Measurements from ENCODE around the gene CDH4. TPM values are rescaled to one million over a fixed set of nuclear protein-coding genes. Genes with fewer than 3 reads are reported as not detected.

Gene CDH4
- total and polyA plus RNA-seq, 4 donors: 0.06 to 0.10 TPM; not detected in 2

- Histone ChIP-seq H3K27me3 (ENCODE audit: control insufficient read depth in 1 of 2, insufficient read depth in 2 of 2, low read length in 1 of 2) (no peaks in the 10 kb centered on the region), H3K36me3 (ENCODE audit: control insufficient read depth in 1 of 2, insufficient read depth in 2 of 2, low read length in 1 of 2) (no peaks in the 10 kb centered on the region), H3K4me3 (ENCODE audit: low read length in 2 of 2) (no peak overlapping the region), H3K27ac (ENCODE audit: low read depth in 1 of 2, low read length in 2 of 2) (no peak overlapping the region), H3K9me3 (ENCODE audit: control insufficient read depth, low read length) (peaks cover 1% of the 10 kb centered on the region), H3K4me1 (ENCODE audit: control insufficient read depth in 1 of 2, insufficient read depth in 2 of 2, low read length in 2 of 2) (no peaks in the 10 kb centered on the region)
- 60 to 67% methylated on average over 15 of the region's 15 CpGs for WGBS, 2 donors
- DNase-seq: peak in 1 of 2 donors; percentile 44
- intact Hi-C loops (cut with DNase I): no loop called here
- ATAC-seq (ENCODE audit: low FRiP score): no peak
These were observed 384.6 kb downstream of the CDH4 start for GRCh38 chr20:61636531-61637116.

- no peak for DNase-seq
- no peak overlapping the region for H3K4me3 ChIP-seq (ENCODE audit: low read length in 2 of 2)
- no peaks in the 10 kb centered on the region for H3K4me1 ChIP-seq (ENCODE audit: control insufficient read depth in 1 of 2, insufficient read depth in 2 of 2, low read length in 2 of 2)
- H3K36me3 ChIP-seq (ENCODE audit: control insufficient read depth in 1 of 2, insufficient read depth in 2 of 2, low read length in 1 of 2): no peaks in the 10 kb centered on the region
- no peak for ATAC-seq (ENCODE audit: low FRiP score)
- peaks cover 1% of the 10 kb centered on the region for H3K9me3 ChIP-seq (ENCODE audit: control insufficient read depth, low read length)
- no peaks in the 10 kb centered on the region for H3K27me3 ChIP-seq (ENCODE audit: control insufficient read depth in 1 of 2, insufficient read depth in 2 of 2, low read length in 1 of 2)
- no peak overlapping the region for H3K27ac ChIP-seq (ENCODE audit: low read depth in 1 of 2, low read length in 2 of 2)
- 68 to 70% methylated on average over 17 of the region's 17 CpGs for WGBS, 2 donors
- intact Hi-C loops (cut with DNase I): no loop called here
These were observed 386.9 kb downstream of the CDH4 start for GRCh38 chr20:61638802-61639585.

GRCh38 chr20:61640131-61640870, 388.2 kb downstream of the CDH4 start:
- Histone ChIP-seq H3K9me3 (ENCODE audit: control insufficient read depth, low read length) (peaks cover 1% of the 10 kb centered on the region), H3K27me3 (ENCODE audit: control insufficient read depth in 1 of 2, insufficient read depth in 2 of 2, low read length in 1 of 2) (no peaks in the 10 kb centered on the region), H3K4me1 (ENCODE audit: control insufficient read depth in 1 of 2, insufficient read depth in 2 of 2, low read length in 2 of 2) (no peaks in the 10 kb centered on the region), H3K4me3 (ENCODE audit: low read length in 2 of 2) (no peak overlapping the region), H3K27ac (ENCODE audit: low read depth in 1 of 2, low read length in 2 of 2) (no peak overlapping the region), H3K36me3 (ENCODE audit: control insufficient read depth in 1 of 2, insufficient read depth in 2 of 2, low read length in 1 of 2) (no peaks in the 10 kb centered on the region)
- WGBS, 2 donors: 63 to 66% methylated on average over 23 of the region's 23 CpGs
- DNase-seq (no peak), ATAC-seq (ENCODE audit: low FRiP score) (no peak)
- intact Hi-C loops (cut with DNase I): no loop called here

- no peak for ATAC-seq (ENCODE audit: low FRiP score)
- no peaks in the 10 kb centered on the region for H3K36me3 ChIP-seq (ENCODE audit: control insufficient read depth in 1 of 2, insufficient read depth in 2 of 2, low read length in 1 of 2)
- WGBS, 2 donors: 62 to 74% methylated on average over 11 of the region's 11 CpGs
- peaks cover 1% of the 10 kb centered on the region for H3K9me3 ChIP-seq (ENCODE audit: control insufficient read depth, low read length)
- no peak overlapping the region for H3K27ac ChIP-seq (ENCODE audit: low read depth in 1 of 2, low read length in 2 of 2)
- intact Hi-C loops (cut with DNase I): no loop called here
- H3K4me3 ChIP-seq (ENCODE audit: low read length in 2 of 2): no peak overlapping the region
- H3K4me1 ChIP-seq (ENCODE audit: control insufficient read depth in 1 of 2, insufficient read depth in 2 of 2, low read length in 2 of 2): no peaks in the 10 kb centered on the region
- no peaks in the 10 kb centered on the region for H3K27me3 ChIP-seq (ENCODE audit: control insufficient read depth in 1 of 2, insufficient read depth in 2 of 2, low read length in 1 of 2)
- DNase-seq: no peak
These were observed 388.8 kb downstream of the CDH4 start for GRCh38 chr20:61640871-61641245.

GRCh38 chr20:61643656-61644377, 391.8 kb downstream of the CDH4 start:
- no peak for ATAC-seq (ENCODE audit: low FRiP score)
- 74 to 82% methylated on average over 12 of the region's 12 CpGs for WGBS, 2 donors
- no peak overlapping the region for H3K4me3 ChIP-seq (ENCODE audit: low read length in 2 of 2)
- no peak for DNase-seq
- H3K36me3 ChIP-seq (ENCODE audit: control insufficient read depth in 1 of 2, insufficient read depth in 2 of 2, low read length in 1 of 2): no peaks in the 10 kb centered on the region
- H3K27ac ChIP-seq (ENCODE audit: low read depth in 1 of 2, low read length in 2 of 2): no peak overlapping the region
- intact Hi-C loops (cut with DNase I): no loop called here
- H3K4me1 ChIP-seq (ENCODE audit: control insufficient read depth in 1 of 2, insufficient read depth in 2 of 2, low read length in 2 of 2): no peaks in the 10 kb centered on the region
- peaks cover 1% of the 10 kb centered on the region for H3K9me3 ChIP-seq (ENCODE audit: control insufficient read depth, low read length)
- no peaks in the 10 kb centered on the region for H3K27me3 ChIP-seq (ENCODE audit: control insufficient read depth in 1 of 2, insufficient read depth in 2 of 2, low read length in 1 of 2)

- H3K4me1 ChIP-seq (ENCODE audit: control insufficient read depth in 1 of 2, insufficient read depth in 2 of 2, low read length in 2 of 2): no peaks in the 10 kb centered on the region
- H3K27ac ChIP-seq (ENCODE audit: low read depth in 1 of 2, low read length in 2 of 2): no peak overlapping the region
- WGBS, 2 donors: 52 to 60% methylated on average over 25 of the region's 25 CpGs
- intact Hi-C loops (cut with DNase I): no loop called here
- ATAC-seq (ENCODE audit: low FRiP score): no peak
- H3K27me3 ChIP-seq (ENCODE audit: control insufficient read depth in 1 of 2, insufficient read depth in 2 of 2, low read length in 1 of 2): no peaks in the 10 kb centered on the region
- H3K36me3 ChIP-seq (ENCODE audit: control insufficient read depth in 1 of 2, insufficient read depth in 2 of 2, low read length in 1 of 2): no peaks in the 10 kb centered on the region
- H3K9me3 ChIP-seq (ENCODE audit: control insufficient read depth, low read length): peaks cover 1% of the 10 kb centered on the region
- H3K4me3 ChIP-seq (ENCODE audit: low read length in 2 of 2): no peak overlapping the region
- no peak for DNase-seq
These were observed 392.5 kb downstream of the CDH4 start for GRCh38 chr20:61644378-61645076.

GRCh38 chr20:61645732-61646131, 393.7 kb downstream of the CDH4 start:
- no peaks in the 10 kb centered on the region for H3K27me3 ChIP-seq (ENCODE audit: control insufficient read depth in 1 of 2, insufficient read depth in 2 of 2, low read length in 1 of 2)
- H3K4me3 ChIP-seq (ENCODE audit: low read length in 2 of 2): no peak overlapping the region
- no peak for ATAC-seq (ENCODE audit: low FRiP score)
- 42 to 60% methylated on average over 1 of the region's 1 CpG for WGBS, 2 donors
- peaks cover 1% of the 10 kb centered on the region for H3K9me3 ChIP-seq (ENCODE audit: control insufficient read depth, low read length)
- no peaks in the 10 kb centered on the region for H3K36me3 ChIP-seq (ENCODE audit: control insufficient read depth in 1 of 2, insufficient read depth in 2 of 2, low read length in 1 of 2)
- DNase-seq: no peak
- H3K4me1 ChIP-seq (ENCODE audit: control insufficient read depth in 1 of 2, insufficient read depth in 2 of 2, low read length in 2 of 2): no peaks in the 10 kb centered on the region
- intact Hi-C loops (cut with DNase I): no loop called here
- no peak overlapping the region for H3K27ac ChIP-seq (ENCODE audit: low read depth in 1 of 2, low read length in 2 of 2)

- DNase-seq (no peak), ATAC-seq (ENCODE audit: low FRiP score) (no peak)
- intact Hi-C loops (cut with DNase I): no loop called here
- H3K4me1 ChIP-seq (ENCODE audit: control insufficient read depth in 1 of 2, insufficient read depth in 2 of 2, low read length in 2 of 2): no peaks in the 10 kb centered on the region
- H3K27me3 ChIP-seq (ENCODE audit: control insufficient read depth in 1 of 2, insufficient read depth in 2 of 2, low read length in 1 of 2): no peaks in the 10 kb centered on the region
- H3K9me3 ChIP-seq (ENCODE audit: control insufficient read depth, low read length): no peaks in the 10 kb centered on the region
- no peak overlapping the region for H3K4me3 ChIP-seq (ENCODE audit: low read length in 2 of 2)
- 85 to 90% methylated on average over 8 of the region's 8 CpGs for WGBS, 2 donors
- H3K36me3 ChIP-seq (ENCODE audit: control insufficient read depth in 1 of 2, insufficient read depth in 2 of 2, low read length in 1 of 2): no peaks in the 10 kb centered on the region
- no peak overlapping the region for H3K27ac ChIP-seq (ENCODE audit: low read depth in 1 of 2, low read length in 2 of 2)
These were observed 394.4 kb downstream of the CDH4 start for GRCh38 chr20:61646453-61646852.
